Central memory CD8-positive, alpha-beta T cell (primary cell): ENCODE measurements around the gene VWDE.
"Not testable (repeated sequence)": the region's sequence is repeated elsewhere in the genome, so short reads cannot be mapped to it uniquely, and the experiment has no call there.

Experiments
- ATAC-seq: fragments of 150-1000 bp; cut with Tn5 transposase; replicated peaks from 2 replicates; pipeline ENCODE4 v1.10.0; 2022; ENCODE audit warnings: mild to moderate bottlenecking, moderate FRiP score, moderate number of reproducible peaks; ENCODE audit not compliant: poor library complexity, severe bottlenecking; ENCODE audit errors: extremely low read depth
- DNase-seq, 2 donors: peaks; one replicate each; pipeline ENCODE4 v3.0.0; 2021; ENCODE audit warnings: low spot score in 2 of 2
- H3K27ac Mint-ChIP-seq: one replicate; pipeline ENCODE4 v1.8.0; 2022; ENCODE audit warnings: low read depth, mild to moderate bottlenecking, moderate library complexity, mixed read lengths
- H3K27me3 Mint-ChIP-seq: one replicate; pipeline ENCODE4 v1.8.0; 2022; ENCODE audit warnings: mixed read lengths
- H3K36me3 Mint-ChIP-seq: one replicate; pipeline ENCODE4 v1.8.0; 2022; ENCODE audit warnings: mild to moderate bottlenecking, moderate library complexity, mixed read lengths; ENCODE audit not compliant: insufficient read depth
- H3K4me1 Mint-ChIP-seq: one replicate; pipeline ENCODE4 v1.8.0; 2022; ENCODE audit warnings: mixed read lengths
- H3K4me3 Mint-ChIP-seq: one replicate; pipeline ENCODE4 v1.8.0; 2022; ENCODE audit warnings: mild to moderate bottlenecking, moderate library complexity, mixed read lengths
- H3K9me3 Mint-ChIP-seq: one replicate; pipeline ENCODE4 v1.8.0; 2022; ENCODE audit warnings: mixed read lengths

Gene VWDE

GRCh38 chr7:12423355-12423996 is 19.8 kb upstream of the VWDE start:
- ATAC-seq (no peak), DNase-seq (no peak)
- H3K27me3 Mint-ChIP-seq = peaks cover 3% of the 10 kb centered on the region
- H3K4me1 Mint-ChIP-seq = no peaks in the 10 kb centered on the region
- H3K9me3 Mint-ChIP-seq = no peaks in the 10 kb centered on the region
- H3K27ac Mint-ChIP-seq = no peak overlapping the region
- H3K36me3 Mint-ChIP-seq = no peaks in the 10 kb centered on the region
- no peak overlapping the region for H3K4me3 Mint-ChIP-seq

- H3K27ac Mint-ChIP-seq = no peak overlapping the region
- no peak for DNase-seq
- no peaks in the 10 kb centered on the region for H3K36me3 Mint-ChIP-seq
- no peaks in the 10 kb centered on the region for H3K27me3 Mint-ChIP-seq
- H3K4me3 Mint-ChIP-seq = no peak overlapping the region
- ATAC-seq = no peak
- H3K4me1 Mint-ChIP-seq = no peaks in the 10 kb centered on the region
- H3K9me3 Mint-ChIP-seq = no peaks in the 10 kb centered on the region
Observed at GRCh38 chr7:12422554-12423320, 19.1 kb upstream of the VWDE start.

- Mint-ChIP-seq H3K27ac (no peak overlapping the region), H3K27me3 (no peaks in the 10 kb centered on the region), H3K4me1 (no peaks in the 10 kb centered on the region), H3K9me3 (no peaks in the 10 kb centered on the region), H3K36me3 (no peaks in the 10 kb centered on the region), H3K4me3 (no peak overlapping the region)
- no peak for DNase-seq
- no peak for ATAC-seq
Observed at GRCh38 chr7:12418452-12418851, 14.8 kb upstream of the VWDE start.

GRCh38 chr7:12415072-12415471 is 11.4 kb upstream of the VWDE start:
- no peak overlapping the region for H3K4me3 Mint-ChIP-seq
- no peak for ATAC-seq
- H3K9me3 Mint-ChIP-seq = no peaks in the 10 kb centered on the region
- no peak for DNase-seq
- H3K4me1 Mint-ChIP-seq = no peaks in the 10 kb centered on the region
- no peak overlapping the region for H3K27ac Mint-ChIP-seq
- H3K27me3 Mint-ChIP-seq = no peaks in the 10 kb centered on the region
- H3K36me3 Mint-ChIP-seq = no peaks in the 10 kb centered on the region

GRCh38 chr7:12412407-12412806 is 8.7 kb upstream of the VWDE start:
- Mint-ChIP-seq H3K27ac (no peak overlapping the region), H3K9me3 (peaks cover 3% of the 10 kb centered on the region), H3K4me3 (no peak overlapping the region), H3K27me3 (no peaks in the 10 kb centered on the region), H3K36me3 (no peaks in the 10 kb centered on the region), H3K4me1 (no peaks in the 10 kb centered on the region)
- no peak for DNase-seq
- ATAC-seq = no peak

GRCh38 chr7:12410523-12410922 is 6.9 kb upstream of the VWDE start:
- DNase-seq = no peak
- Mint-ChIP-seq H3K27ac (no peak overlapping the region), H3K36me3 (no peaks in the 10 kb centered on the region), H3K4me1 (no peaks in the 10 kb centered on the region), H3K27me3 (no peaks in the 10 kb centered on the region), H3K4me3 (no peak overlapping the region), H3K9me3 (peaks cover 5% of the 10 kb centered on the region)
- no peak for ATAC-seq

- Mint-ChIP-seq H3K27ac (no peak overlapping the region), H3K9me3 (peaks cover 5% of the 10 kb centered on the region), H3K4me1 (no peaks in the 10 kb centered on the region), H3K27me3 (no peaks in the 10 kb centered on the region), H3K4me3 (no peak overlapping the region), H3K36me3 (no peaks in the 10 kb centered on the region)
- ATAC-seq = no peak
- DNase-seq = no peak
Observed at GRCh38 chr7:12409097-12409711, 5.5 kb upstream of the VWDE start.

- H3K36me3 Mint-ChIP-seq, H3K4me3 Mint-ChIP-seq, H3K27me3 Mint-ChIP-seq, ATAC-seq, DNase-seq, H3K27ac Mint-ChIP-seq, H3K9me3 Mint-ChIP-seq: not testable (repeated sequence)
- H3K4me1 Mint-ChIP-seq = peaks cover 11% of the 10 kb centered on the region
Observed at GRCh38 chr7:12407652-12408051, 4.0 kb upstream of the VWDE start.

- DNase-seq = no peak
- H3K9me3 Mint-ChIP-seq = peaks cover 7% of the 10 kb centered on the region
- H3K27me3 Mint-ChIP-seq = peaks cover 33% of the 10 kb centered on the region
- no peak for ATAC-seq
- peaks cover 11% of the 10 kb centered on the region for H3K4me1 Mint-ChIP-seq
- no peak overlapping the region for H3K4me3 Mint-ChIP-seq
- peaks cover 3% of the 10 kb centered on the region for H3K36me3 Mint-ChIP-seq
- H3K27ac Mint-ChIP-seq = no peak overlapping the region
Observed at GRCh38 chr7:12402365-12402725, 1.3 kb downstream of the VWDE start.

- DNase-seq = no peak
- no peak for ATAC-seq
- Mint-ChIP-seq H3K4me3 (no peak overlapping the region), H3K27ac (no peak overlapping the region), H3K9me3 (peaks cover 6% of the 10 kb centered on the region), H3K36me3 (peaks cover 3% of the 10 kb centered on the region), H3K4me1 (peaks cover 11% of the 10 kb centered on the region), H3K27me3 (peaks cover 34% of the 10 kb centered on the region)
Observed at GRCh38 chr7:12401538-12402364, 1.9 kb downstream of the VWDE start.

GRCh38 chr7:12398186-12398585 is 5.5 kb downstream of the VWDE start:
- DNase-seq (no peak), ATAC-seq (no peak)
- H3K27me3 Mint-ChIP-seq = peaks cover 34% of the 10 kb centered on the region
- H3K4me3 Mint-ChIP-seq = no peak overlapping the region
- no peak overlapping the region for H3K27ac Mint-ChIP-seq
- peaks cover 6% of the 10 kb centered on the region for H3K9me3 Mint-ChIP-seq
- no peaks in the 10 kb centered on the region for H3K36me3 Mint-ChIP-seq
- peaks cover 3% of the 10 kb centered on the region for H3K4me1 Mint-ChIP-seq

- H3K4me3 Mint-ChIP-seq = no peak overlapping the region
- H3K27ac Mint-ChIP-seq = no peak overlapping the region
- peaks cover 34% of the 10 kb centered on the region for H3K27me3 Mint-ChIP-seq
- peaks cover 6% of the 10 kb centered on the region for H3K9me3 Mint-ChIP-seq
- H3K4me1 Mint-ChIP-seq = no peaks in the 10 kb centered on the region
- ATAC-seq (no peak), DNase-seq (no peak)
- H3K36me3 Mint-ChIP-seq = no peaks in the 10 kb centered on the region
Observed at GRCh38 chr7:12397671-12398070, 6.0 kb downstream of the VWDE start.
